ENCODE data around the gene VAMP8. TPM values are rescaled to one million over a fixed set of nuclear protein-coding genes. Genes with fewer than 3 reads are reported as not detected.
A peak's percentile ranks its signal among the peaks of the same experiment; 100 is the strongest.

Gene VAMP8
- total and polyA plus RNA-seq, 12 donors, result 4.9 to 56.8 (median 11.3) TPM

DNA sequence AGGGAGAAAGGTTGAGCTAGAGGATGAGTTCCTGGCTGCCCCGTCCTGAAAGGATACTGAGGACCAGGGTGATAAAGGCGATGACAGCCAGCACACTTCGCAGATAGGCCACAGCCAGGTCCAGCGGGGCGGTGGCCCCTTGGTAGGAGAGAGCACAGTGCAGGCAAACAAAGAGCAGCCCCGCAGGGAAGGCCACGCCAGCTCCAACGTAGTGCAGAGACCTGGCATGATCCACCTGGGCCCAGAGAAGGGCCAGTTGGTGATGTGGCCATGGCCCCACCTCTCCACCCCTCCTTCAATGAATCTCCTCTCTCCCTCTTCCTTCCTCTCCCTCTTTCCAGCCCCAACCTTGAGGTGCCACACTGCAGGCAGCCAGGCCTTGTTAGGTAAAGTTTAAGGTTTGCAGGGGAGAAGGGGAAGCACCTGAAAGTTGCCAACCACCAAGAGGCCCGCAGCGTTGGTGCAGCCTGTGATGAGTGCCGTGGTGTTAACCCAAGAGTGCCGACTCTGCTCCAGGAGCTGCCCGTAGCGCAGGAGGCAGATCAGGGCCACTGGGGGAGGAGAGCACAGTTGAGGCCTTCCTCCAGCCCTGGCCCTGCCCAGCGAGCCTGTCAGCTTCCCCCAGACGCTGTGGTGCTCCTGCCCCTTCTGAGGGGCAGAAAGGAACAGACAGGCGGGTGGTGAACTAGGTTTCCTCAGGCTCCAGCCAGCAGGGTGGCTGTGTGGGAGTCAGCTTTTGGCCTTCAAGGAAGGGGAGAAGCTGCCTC is 22.3 kb downstream of the VAMP8 start:
- Histone ChIP-seq H3K4me1 (peaks cover 3 to 52% (median 44%) of the 10 kb centered on the region in 9 donors), H3K9me3 (no peaks in the 10 kb centered on the region), H3K27me3 (no peaks in the 10 kb centered on the region), H3K36me3 (peaks cover 0 to 45% (median 11%) of the 10 kb centered on the region in 9 donors), H3K27ac (peak overlapping the region in 1 of 10 donors; percentile 21), H3K4me3 (no peak overlapping the region)
- 72 to 73% methylated on average over 17 of the region's 17 CpGs for WGBS, 2 donors
- DNase-seq (no peak), ATAC-seq (no peak)
- no peak for TF ChIP-seq CTCF (IDR thresholded peaks at IDR 0.05)
- intact Hi-C loops (cut with DNase I), result loop anchor here in 6 of 10 donors (5.0 kb wide), 1 partner anchor 37 kb away; the partner anchor contains the start of gene GGCX (in 6 of the 6)

GRCh38 chr2:85600235-85600575 is 22.8 kb downstream of the VAMP8 start:
- Histone ChIP-seq H3K27me3 (no peaks in the 10 kb centered on the region), H3K4me3 (no peak overlapping the region), H3K4me1 (peaks cover 4 to 54% (median 44%) of the 10 kb centered on the region in 9 donors), H3K9me3 (no peaks in the 10 kb centered on the region), H3K36me3 (peaks cover 0 to 45% (median 11%) of the 10 kb centered on the region in 9 donors), H3K27ac (peak overlapping the region in 1 of 10 donors; percentile 21)
- ATAC-seq (no peak), DNase-seq (no peak)
- TF ChIP-seq CTCF (IDR thresholded peaks at IDR 0.05), result no peak
- 94 to 95% methylated on average over 3 of the region's 3 CpGs for WGBS, 2 donors
- intact Hi-C loops (cut with DNase I), result loop anchor here in 4 of 10 donors (5.0 kb wide), 1 partner anchor 38 kb away; the partner anchor contains the start of gene GGCX (in 4 of the 4)

GRCh38 chr2:85600951-85601770 is 23.8 kb downstream of the VAMP8 start:
- Histone ChIP-seq H3K4me3 (peak overlapping the region in 9 of 10 donors; percentile 64 to 92 (median 75)), H3K4me1 (peaks cover 6 to 61% (median 51%) of the 10 kb centered on the region in 9 donors), H3K27me3 (no peaks in the 10 kb centered on the region), H3K27ac (peak overlapping the region in 9 of 10 donors; percentile 71 to 94 (median 89)), H3K9me3 (no peaks in the 10 kb centered on the region), H3K36me3 (peaks cover 0 to 53% (median 11%) of the 10 kb centered on the region in 9 donors)
- no peak for ATAC-seq
- TF ChIP-seq CTCF (IDR thresholded peaks at IDR 0.05), result no peak
- intact Hi-C loops (cut with DNase I), result loop anchor here in 4 of 10 donors (5.0 kb wide), 1 partner anchor 39 kb away; the partner anchor contains the start of gene GGCX (in 4 of the 4)
- 80 to 83% methylated on average over 6 of the region's 6 CpGs for WGBS, 2 donors
- no peak for DNase-seq

Measured in heart right ventricle (tissue), 16 donors.